HG03432 (cell line): ENCODE measurements around the gene POLR2J.
A peak's percentile ranks its signal among the peaks of the same experiment; 100 is the strongest.
"Not testable (repeated sequence)": the region's sequence is repeated elsewhere in the genome, so short reads cannot be mapped to it uniquely, and the experiment has no call there.

Source experiments
- ATAC-seq: cut with Tn5 transposase; IDR thresholded peaks from one replicate; pipeline ENCODE4 v1.9.1; 2021; ENCODE audit warnings: mild to moderate bottlenecking, moderate library complexity; ENCODE audit not compliant: unreplicated experiment

The POLR2J gene

GRCh38 chr7:102467581-102468477 lies 10.9 kb downstream of the POLR2J start:
- ATAC-seq = no peak

- ATAC-seq = no peak
These were observed 12.6 kb downstream of the POLR2J start for GRCh38 chr7:102466097-102466496.

- peak; percentile 88 for ATAC-seq
These were observed 14.0 kb downstream of the POLR2J start, which contains the start of the genes ALKBH4 and LRWD1 for GRCh38 chr7:102464577-102465280. ALKBH4 (minus strand) TSS chr7:102464863; CDS start chr7:102464836, 27 bp downstream. LRWD1 (plus strand) TSS chr7:102464984; CDS start chr7:102465081, 97 bp downstream.

- ATAC-seq = no peak
These were observed 14.7 kb downstream of the POLR2J start for GRCh38 chr7:102463841-102464576.

- ATAC-seq = no peak
These were observed 18.3 kb downstream of the POLR2J start for GRCh38 chr7:102460467-102460866.

- no peak for ATAC-seq
These were observed 19.4 kb downstream of the POLR2J start for GRCh38 chr7:102459221-102459844.

GRCh38 chr7:102457352-102457924 lies 21.3 kb downstream of the POLR2J start:
- ATAC-seq = no peak

- no peak for ATAC-seq
These were observed 22.4 kb downstream of the POLR2J start for GRCh38 chr7:102456327-102456726.

GRCh38 chr7:102455596-102455995 lies 23.1 kb downstream of the POLR2J start:
- ATAC-seq = no peak

GRCh38 chr7:102454932-102455331 lies 23.8 kb downstream of the POLR2J start:
- not testable (repeated sequence) for ATAC-seq

GRCh38 chr7:102454468-102454867 lies 24.3 kb downstream of the POLR2J start:
- no peak for ATAC-seq

GRCh38 chr7:102453319-102453718 lies 25.4 kb downstream of the POLR2J start:
- no peak for ATAC-seq

- ATAC-seq = no peak
These were observed 26.3 kb downstream of the POLR2J start for GRCh38 chr7:102452451-102452850.

GRCh38 chr7:102451371-102452054 lies 27.2 kb downstream of the POLR2J start:
- no peak for ATAC-seq

GRCh38 chr7:102450242-102450641 lies 28.5 kb downstream of the POLR2J start:
- ATAC-seq = no peak

GRCh38 chr7:102449136-102449535 lies 29.6 kb downstream of the POLR2J start:
- ATAC-seq = no peak

- no peak for ATAC-seq
These were observed 31.4 kb downstream of the POLR2J start for GRCh38 chr7:102447311-102447710.

GRCh38 chr7:102446387-102447156 lies 32.1 kb downstream of the POLR2J start:
- ATAC-seq = no peak

GRCh38 chr7:102445674-102446071 lies 33.0 kb downstream of the POLR2J start:
- ATAC-seq = no peak
